CD4-positive, alpha-beta T cell treated with Interleukin-1 beta for 1 hour (primary cell): ENCODE measurements around the gene ATP5IF1.

ENCODE experiments used
- DNase-seq, 2 donors: peaks; one replicate each; pipeline ENCODE4 v3.0.0-alpha.2; 2020 to 2022

ATP5IF1 gene

GRCh38 chr1:28267633-28268032 lies 31.7 kb downstream of the ATP5IF1 start:
- no peak for DNase-seq

- no peak for DNase-seq
Observed at GRCh38 chr1:28269529-28269928, 33.6 kb downstream of the ATP5IF1 start.

- DNase-seq = no peak
Observed at GRCh38 chr1:28272215-28272852, 36.4 kb downstream of the ATP5IF1 start.

- DNase-seq = no peak
Observed at GRCh38 chr1:28273216-28273860, 37.4 kb downstream of the ATP5IF1 start.

GRCh38 chr1:28278763-28279162 lies 42.8 kb downstream of the ATP5IF1 start:
- no peak for DNase-seq

GRCh38 chr1:28279721-28280120 lies 43.8 kb downstream of the ATP5IF1 start:
- DNase-seq = no peak

GRCh38 chr1:28280501-28280900 lies 44.6 kb downstream of the ATP5IF1 start:
- DNase-seq = no peak

GRCh38 chr1:28280977-28281381 lies 45.1 kb downstream of the ATP5IF1 start:
- DNase-seq = no peak

- DNase-seq = no peak
Observed at GRCh38 chr1:28281608-28282425, 45.9 kb downstream of the ATP5IF1 start.

GRCh38 chr1:28282426-28283407 lies 46.8 kb downstream of the ATP5IF1 start:
- no peak for DNase-seq

- DNase-seq = no peak
Observed at GRCh38 chr1:28286111-28286510, 50.2 kb downstream of the ATP5IF1 start.
